Measurements from ENCODE around the gene ARPP19.

GRCh38 chr15:52518487-52519371 is 50.1 kb downstream of the ARPP19 start:
- TF ChIP-seq CTCF (IDR thresholded peaks at IDR 0.05; ENCODE audit: low read depth, low read length, poor library complexity, severe bottlenecking) (no peak), EZH2phosphoT487 (IDR thresholded peaks at IDR 0.05; ENCODE audit: borderline replicate concordance, low read length) (no peak)
